ENCODE measurements around the gene TUBA1A.
"Not testable (repeated sequence)": the region's sequence is repeated elsewhere in the genome, so short reads cannot be mapped to it uniquely, and the experiment has no call there.

Gene TUBA1A

GRCh38 chr12:49200919-49201594 is 12.2 kb upstream of the TUBA1A start:
- no peak for DNase-seq (ENCODE audit: low spot score)

GRCh38 chr12:49198431-49199155 is 9.7 kb upstream of the TUBA1A start:
- DNase-seq (ENCODE audit: low spot score) = peak; percentile 63

GRCh38 chr12:49197256-49197655 is 8.4 kb upstream of the TUBA1A start:
- no peak for DNase-seq (ENCODE audit: low spot score)

GRCh38 chr12:49195736-49196135 is 6.9 kb upstream of the TUBA1A start:
- DNase-seq (ENCODE audit: low spot score) = no peak

GRCh38 chr12:49193746-49194145 is 4.9 kb upstream of the TUBA1A start:
- DNase-seq (ENCODE audit: low spot score) = not testable (repeated sequence)

GRCh38 chr12:49191498-49191897 is 2.6 kb upstream of the TUBA1A start:
- DNase-seq (ENCODE audit: low spot score) = not testable (repeated sequence)

- no peak for DNase-seq (ENCODE audit: low spot score)
These were observed 2.1 kb upstream of the TUBA1A start for GRCh38 chr12:49190974-49191373.

GRCh38 chr12:49189731-49190716 is 1.1 kb upstream of the TUBA1A start:
- DNase-seq (ENCODE audit: low spot score) = no peak

- peak; percentile 38 for DNase-seq (ENCODE audit: low spot score)
These were observed 522 bp downstream of the TUBA1A start for GRCh38 chr12:49188201-49188915.

- peak; percentile 37 for DNase-seq (ENCODE audit: low spot score)
These were observed 1.7 kb downstream of the TUBA1A start for GRCh38 chr12:49187184-49187583.

GRCh38 chr12:49186307-49186706 is 2.6 kb downstream of the TUBA1A start:
- not testable (repeated sequence) for DNase-seq (ENCODE audit: low spot score)

GRCh38 chr12:49184697-49185096 is 4.2 kb downstream of the TUBA1A start:
- DNase-seq (ENCODE audit: low spot score) = not testable (repeated sequence)

- not testable (repeated sequence) for DNase-seq (ENCODE audit: low spot score)
These were observed 5.5 kb downstream of the TUBA1A start for GRCh38 chr12:49183214-49183950.

GRCh38 chr12:49174218-49174617 is 14.7 kb downstream of the TUBA1A start:
- no peak for DNase-seq (ENCODE audit: low spot score)

- DNase-seq (ENCODE audit: low spot score) = no peak
These were observed 18.0 kb downstream of the TUBA1A start for GRCh38 chr12:49170924-49171323.

GRCh38 chr12:49165114-49165513 is 23.8 kb downstream of the TUBA1A start:
- DNase-seq (ENCODE audit: low spot score) = no peak

- not testable (repeated sequence) for DNase-seq (ENCODE audit: low spot score)
These were observed 27.0 kb downstream of the TUBA1A start for GRCh38 chr12:49161901-49162300.

- DNase-seq (ENCODE audit: low spot score) = no peak
These were observed 27.6 kb downstream of the TUBA1A start for GRCh38 chr12:49161092-49161795.

- DNase-seq (ENCODE audit: low spot score) = no peak
These were observed 28.5 kb downstream of the TUBA1A start for GRCh38 chr12:49160399-49160798.

- DNase-seq (ENCODE audit: low spot score) = no peak
These were observed 34.7 kb downstream of the TUBA1A start for GRCh38 chr12:49154221-49154620.

Data from hepatic stellate cell (primary cell).